GM21360 (cell line): ENCODE results near the gene SF3B1.
"Not testable (repeated sequence)": the region's sequence is repeated elsewhere in the genome, so short reads cannot be mapped to it uniquely, and the experiment has no call there.

Experiments used
- ATAC-seq: cut with Tn5 transposase; IDR thresholded peaks from one replicate; pipeline ENCODE4 v1.9.1; 2021; ENCODE audit warnings: mild to moderate bottlenecking, moderate library complexity; ENCODE audit not compliant: unreplicated experiment

SF3B1 gene, protein sequence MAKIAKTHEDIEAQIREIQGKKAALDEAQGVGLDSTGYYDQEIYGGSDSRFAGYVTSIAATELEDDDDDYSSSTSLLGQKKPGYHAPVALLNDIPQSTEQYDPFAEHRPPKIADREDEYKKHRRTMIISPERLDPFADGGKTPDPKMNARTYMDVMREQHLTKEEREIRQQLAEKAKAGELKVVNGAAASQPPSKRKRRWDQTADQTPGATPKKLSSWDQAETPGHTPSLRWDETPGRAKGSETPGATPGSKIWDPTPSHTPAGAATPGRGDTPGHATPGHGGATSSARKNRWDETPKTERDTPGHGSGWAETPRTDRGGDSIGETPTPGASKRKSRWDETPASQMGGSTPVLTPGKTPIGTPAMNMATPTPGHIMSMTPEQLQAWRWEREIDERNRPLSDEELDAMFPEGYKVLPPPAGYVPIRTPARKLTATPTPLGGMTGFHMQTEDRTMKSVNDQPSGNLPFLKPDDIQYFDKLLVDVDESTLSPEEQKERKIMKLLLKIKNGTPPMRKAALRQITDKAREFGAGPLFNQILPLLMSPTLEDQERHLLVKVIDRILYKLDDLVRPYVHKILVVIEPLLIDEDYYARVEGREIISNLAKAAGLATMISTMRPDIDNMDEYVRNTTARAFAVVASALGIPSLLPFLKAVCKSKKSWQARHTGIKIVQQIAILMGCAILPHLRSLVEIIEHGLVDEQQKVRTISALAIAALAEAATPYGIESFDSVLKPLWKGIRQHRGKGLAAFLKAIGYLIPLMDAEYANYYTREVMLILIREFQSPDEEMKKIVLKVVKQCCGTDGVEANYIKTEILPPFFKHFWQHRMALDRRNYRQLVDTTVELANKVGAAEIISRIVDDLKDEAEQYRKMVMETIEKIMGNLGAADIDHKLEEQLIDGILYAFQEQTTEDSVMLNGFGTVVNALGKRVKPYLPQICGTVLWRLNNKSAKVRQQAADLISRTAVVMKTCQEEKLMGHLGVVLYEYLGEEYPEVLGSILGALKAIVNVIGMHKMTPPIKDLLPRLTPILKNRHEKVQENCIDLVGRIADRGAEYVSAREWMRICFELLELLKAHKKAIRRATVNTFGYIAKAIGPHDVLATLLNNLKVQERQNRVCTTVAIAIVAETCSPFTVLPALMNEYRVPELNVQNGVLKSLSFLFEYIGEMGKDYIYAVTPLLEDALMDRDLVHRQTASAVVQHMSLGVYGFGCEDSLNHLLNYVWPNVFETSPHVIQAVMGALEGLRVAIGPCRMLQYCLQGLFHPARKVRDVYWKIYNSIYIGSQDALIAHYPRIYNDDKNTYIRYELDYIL

DNA sequence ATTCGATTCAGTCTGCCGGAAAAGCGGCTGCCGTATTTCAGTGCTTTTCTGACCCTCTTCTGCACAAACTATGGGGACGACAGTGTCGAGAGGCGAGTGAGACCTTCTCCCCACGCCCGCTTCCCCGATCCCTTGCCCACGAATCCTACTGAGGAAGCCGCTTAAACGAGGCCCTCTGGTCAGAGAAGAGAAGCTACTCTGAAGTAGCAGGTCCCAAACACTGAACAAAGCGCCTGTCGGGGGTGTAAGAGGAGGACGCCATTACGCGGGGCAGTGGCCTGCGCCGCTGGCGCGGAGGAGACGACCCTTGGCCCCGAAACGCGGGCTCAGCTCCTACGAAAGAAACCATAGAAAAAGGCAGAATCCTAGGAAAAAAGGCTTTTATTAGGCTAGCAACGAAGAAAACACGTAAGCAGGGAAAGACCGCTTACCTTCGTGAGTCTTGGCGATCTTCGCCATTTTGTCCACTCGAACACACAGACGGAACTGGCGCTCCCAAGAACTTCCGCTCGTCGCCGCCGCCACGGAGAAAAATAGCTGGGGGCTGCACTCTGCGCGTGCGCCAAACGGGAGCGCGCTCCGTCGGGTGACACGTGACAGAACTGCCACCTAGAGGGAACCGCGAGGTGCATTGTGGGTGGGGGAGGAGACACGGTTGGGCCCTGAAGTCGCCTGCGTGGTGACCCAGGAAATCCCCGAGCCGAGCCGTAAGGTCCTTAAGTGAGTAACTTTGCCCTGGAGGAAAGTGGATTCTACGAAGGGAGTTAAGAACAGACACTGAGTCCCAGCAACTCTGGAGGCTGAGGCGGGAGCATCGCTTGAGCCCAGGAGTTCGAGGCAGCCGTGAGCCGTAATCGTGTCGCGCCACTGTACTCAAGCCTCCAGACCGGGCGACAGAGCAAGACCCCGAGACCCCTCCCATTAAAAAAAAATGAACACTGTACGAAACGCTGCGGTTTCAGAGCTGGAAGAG, at the start of gene SF3B1:
Gene SF3B1, minus strand, starts transcription at position 488 of the 973 bp plus-strand sequence. Its CDS starts 29 bp downstream, at position 459.
- peak; percentile 96 for ATAC-seq

DNA sequence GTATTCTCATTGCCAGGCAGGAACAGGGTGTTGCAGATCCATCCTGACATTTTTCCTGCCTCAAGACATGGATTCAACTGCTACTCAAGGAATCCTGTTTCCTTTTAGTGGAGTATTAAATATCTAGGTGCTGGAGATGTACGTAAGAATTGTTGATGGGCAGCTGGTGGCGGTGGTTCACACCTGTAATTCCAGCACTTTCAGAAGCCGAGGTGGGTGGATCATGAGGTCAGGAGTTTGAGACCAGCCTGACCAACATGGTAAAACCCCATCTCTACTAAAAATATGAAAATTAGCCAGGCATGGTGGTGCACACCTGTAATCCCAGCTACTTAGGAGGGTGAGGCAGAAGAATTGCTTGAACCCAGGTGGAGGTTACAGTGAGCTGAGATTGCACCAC, 49.4 kb upstream of the SF3B1 start:
- ATAC-seq, result not testable (repeated sequence)

DNA sequence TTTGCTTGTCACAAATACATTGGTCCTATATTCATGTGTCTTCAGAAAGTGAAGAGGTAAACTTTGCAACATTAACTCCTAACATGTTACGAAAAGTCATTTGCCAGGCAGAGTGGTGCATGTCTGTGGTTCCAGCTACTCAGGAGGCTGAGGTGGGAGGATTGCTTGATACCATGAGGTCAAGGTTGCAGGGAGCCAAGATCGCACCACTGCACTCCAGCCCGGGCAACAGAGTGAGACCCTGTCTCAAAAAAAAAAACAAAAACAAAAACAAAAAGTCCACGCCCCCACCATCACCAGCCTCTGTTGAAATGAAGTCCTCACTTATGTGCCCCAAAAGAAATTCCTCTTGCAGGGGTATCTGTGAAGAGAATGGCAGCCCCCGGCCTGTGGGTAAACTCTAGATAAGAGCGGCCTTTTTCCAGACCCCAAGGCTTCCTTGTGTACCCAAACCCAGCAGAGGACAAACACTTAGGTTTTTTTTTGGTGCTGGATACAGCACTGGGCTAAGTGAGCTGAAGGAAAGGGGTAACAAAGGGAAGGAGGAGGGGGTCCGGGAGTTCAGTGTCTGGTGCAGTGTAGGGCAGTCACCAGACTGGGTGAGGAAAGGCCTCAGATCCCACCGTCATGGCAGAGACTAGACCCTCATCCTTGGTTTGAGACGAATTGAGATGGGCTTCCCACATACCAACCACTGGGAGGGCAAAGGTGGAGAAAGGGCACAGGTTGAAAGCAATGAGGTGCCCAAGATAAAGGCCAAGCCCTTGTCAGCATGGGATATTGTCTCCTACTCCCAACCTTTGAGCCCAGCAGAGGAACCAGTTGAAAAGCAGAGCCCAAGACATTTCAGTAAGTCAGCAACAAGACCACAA, 45.6 kb upstream of the SF3B1 start:
- no peak for ATAC-seq

DNA sequence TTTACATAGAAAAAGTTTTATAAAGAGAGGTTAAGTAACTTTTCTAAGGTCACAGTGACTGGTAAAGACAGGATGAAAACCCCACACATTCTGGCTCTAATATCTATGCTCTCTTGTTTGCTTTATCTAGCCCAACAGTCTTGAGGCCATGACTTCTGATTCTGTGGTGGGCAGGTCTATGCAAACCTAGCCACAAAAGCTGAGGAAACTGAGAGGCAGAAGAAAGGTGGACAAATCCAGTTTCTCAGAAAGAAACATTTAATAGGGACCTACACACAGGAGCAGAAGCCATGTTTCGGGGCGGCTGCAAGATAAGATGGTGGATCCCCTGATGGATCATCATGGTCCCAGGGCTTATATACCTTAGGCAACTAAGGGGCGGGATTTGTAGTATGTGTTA, 43.0 kb upstream of the SF3B1 start:
- ATAC-seq, result no peak

DNA sequence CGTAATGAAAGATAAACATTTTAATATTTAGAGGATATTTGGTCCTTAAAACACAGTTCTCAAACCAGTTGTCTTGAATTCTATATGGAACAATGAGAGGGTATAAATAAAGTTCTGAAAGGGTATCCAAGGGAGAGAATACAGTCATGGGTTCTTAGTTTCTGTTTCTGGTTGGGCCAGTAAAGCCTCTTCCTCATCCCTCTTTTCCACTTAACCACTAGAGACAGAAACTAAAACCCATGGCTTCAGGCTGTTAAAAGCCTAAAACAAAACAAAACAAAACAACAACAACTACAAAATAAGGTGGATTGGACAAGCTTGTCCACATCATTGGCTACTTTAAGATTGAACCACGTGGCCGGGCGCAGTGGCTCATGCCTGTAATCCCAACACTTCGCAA, 37.3 kb upstream of the SF3B1 start:
- no peak for ATAC-seq

DNA sequence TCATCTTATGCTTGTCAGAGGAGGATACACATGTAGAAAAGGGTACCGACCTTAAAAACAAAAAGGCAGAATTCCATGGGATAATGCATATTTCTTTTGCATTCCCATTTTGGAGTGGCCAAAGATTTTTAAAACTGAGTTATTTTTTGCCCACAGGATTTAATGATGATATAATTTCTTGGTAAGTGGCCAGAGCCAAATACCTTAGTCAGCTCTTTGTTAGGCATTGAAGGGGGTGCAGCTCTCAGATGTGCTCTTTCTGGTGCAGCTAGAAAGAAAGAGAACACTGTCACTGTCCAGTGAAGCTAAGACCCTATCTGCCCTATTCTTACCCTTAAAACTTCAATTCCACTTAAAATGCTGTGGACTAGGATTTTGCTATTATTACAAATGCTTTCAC, 29.3 kb upstream of the SF3B1 start:
- no peak for ATAC-seq

DNA sequence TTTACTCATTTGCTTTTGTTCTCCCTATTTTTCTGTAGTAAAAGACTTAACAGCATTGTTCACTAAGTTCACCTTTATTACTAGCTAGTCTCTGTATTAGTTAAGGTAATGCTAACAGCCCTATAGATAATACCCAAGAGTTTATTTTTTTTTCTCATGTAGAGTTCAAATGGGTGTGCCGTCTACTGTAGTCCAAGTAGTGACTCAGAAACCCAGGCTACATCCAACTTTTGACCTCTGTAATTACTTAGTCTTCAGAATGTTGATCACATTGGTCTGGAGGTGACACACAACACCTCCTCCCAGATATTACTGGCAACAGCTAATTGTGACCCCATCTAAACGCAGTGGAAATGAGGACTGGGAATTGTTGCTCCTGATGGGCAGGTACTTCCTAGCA, 26.2 kb upstream of the SF3B1 start:
- ATAC-seq, result no peak

DNA sequence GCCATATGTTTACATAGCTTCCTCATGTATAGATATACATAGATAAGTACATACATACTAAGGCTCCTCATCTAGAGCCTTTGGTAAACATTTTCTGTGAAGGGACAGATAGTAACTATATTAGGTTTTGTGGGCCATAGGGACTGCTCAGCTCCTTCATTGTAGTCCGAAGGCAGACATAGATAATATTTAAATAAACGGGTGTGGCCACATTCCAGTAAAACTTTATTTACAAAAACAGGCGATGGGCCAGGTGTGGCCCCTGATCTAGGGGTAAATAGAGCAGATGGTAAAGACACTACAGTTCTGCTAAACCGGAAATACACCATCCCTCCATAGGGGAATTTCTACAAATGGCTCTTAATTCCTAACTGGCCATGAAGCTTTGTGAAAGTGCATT, 25.8 kb upstream of the SF3B1 start:
- no peak for ATAC-seq

DNA sequence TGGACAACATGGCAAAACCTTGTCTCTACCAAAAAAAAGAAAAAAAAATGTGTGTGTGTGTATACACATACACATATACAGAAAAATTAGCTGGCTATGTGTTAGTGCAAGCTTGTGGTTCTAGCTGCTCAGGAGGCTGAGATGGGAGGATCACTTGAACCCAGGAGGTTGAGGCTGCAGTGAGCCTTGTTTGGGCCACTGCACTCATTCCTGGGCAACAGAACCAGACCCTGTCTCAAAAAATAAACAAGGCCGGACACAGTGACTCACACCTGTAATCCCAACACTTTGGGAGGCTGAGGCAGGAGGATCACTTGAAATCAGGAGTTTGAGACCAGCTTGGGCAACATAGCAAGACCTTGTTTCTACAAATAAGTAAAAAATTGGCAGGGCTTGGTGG, 20.6 kb upstream of the SF3B1 start:
- no peak for ATAC-seq

DNA sequence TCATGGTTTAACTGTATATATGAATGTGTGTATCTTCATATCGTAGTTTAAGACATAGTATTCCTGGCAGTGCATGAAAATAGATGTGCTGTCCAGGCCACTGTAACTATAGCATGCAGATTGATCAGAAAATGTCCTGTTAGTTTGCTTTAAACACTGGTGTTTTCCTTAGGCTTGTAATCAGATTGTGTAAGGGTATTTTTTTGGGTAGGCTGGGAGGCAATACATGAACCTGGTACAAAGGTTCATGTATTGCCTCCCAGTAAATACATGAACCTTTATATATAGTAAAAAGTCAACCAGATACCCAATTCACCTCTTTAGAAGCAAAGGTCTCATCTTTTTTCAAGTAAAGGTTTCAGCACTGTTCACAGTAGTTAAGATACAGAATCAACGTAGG, 20.1 kb upstream of the SF3B1 start:
- no peak for ATAC-seq

DNA sequence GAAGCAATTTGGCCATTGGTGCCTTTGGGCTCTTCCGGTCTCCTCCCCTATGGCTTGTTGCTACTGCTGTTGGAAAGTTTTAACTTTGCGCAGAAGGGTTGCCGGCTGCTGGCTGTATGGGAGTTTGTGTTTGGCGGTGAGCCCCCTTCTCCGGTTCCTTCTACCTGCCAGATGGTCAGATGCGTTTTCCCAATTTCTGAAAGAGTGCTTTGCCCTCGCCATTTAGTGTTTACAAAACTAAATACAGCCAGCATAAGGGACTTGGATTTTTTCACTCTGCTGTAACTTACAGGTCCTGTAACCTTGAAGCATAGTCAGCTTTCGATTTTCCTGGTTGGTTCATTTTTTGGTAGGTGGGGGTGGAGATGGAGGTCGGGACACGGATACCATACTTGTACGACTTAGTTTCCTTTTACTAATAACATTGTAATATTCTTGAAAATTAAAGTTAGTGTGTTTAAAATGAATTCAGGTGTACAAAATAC, 19.1 kb upstream of the SF3B1 start:
- ATAC-seq, result peak; percentile 25

DNA sequence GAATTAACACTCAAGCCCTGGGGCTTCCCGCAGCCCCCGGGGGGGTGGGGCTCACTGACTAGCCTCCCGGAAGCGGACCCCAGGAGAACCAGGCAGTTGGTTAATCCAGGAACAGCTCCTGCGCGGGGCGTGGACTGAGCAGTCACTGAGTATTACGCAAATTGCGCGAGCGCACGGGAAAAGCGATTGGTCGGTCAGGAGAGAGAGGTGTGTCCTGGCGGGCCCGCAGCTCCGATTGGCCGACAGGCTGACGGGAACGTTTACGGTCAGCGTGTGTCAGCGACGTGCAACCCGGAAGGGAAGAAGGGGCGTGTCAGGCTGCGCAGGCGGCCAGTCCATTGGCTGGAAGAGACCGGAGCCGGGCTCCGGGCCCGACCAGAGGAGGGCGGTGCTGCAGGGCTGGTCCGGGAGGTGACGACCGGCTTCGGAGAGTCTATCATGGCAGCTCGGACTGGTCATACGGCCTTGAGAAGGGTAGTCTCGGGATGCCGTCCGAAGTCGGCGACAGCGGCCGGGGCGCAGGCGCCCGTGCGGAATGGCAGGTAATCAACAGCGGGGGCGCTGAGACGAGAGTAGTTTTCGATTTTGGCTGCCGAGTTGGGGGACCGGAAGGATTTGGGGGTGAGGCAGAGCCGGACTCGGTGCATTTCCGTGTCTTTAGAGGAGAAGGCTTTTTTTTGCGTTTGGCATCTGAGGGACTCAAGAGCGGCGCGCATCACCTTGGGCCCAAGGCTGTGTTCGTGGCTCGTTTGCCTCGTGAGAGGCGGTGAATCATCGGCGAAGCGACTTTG, 18.5 kb upstream of the SF3B1 start, which contains the start of gene COQ10B:
Gene COQ10B, plus strand, starts transcription at position 430 of the 791 bp plus-strand sequence. Its CDS starts 9 bp downstream, at position 439.
- peak; percentile 94 for ATAC-seq

DNA sequence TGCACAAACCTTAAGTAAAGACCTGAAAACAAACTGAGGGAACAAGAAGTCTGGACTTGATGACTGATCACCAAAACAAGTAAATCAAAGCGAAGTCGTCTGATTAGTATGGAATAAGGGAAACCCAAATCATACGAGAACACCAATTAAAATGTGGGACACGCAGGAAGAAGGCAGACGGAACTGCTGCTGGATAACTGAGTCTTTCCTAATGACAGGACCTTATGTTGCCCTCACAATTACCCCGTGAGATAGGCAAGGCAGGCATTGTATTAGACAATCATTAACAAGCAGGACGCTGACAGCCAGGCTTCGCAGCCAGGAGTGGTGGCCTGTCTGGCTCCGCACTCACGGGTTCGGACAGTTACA, 17.9 kb upstream of the SF3B1 start:
- ATAC-seq, result no peak

DNA sequence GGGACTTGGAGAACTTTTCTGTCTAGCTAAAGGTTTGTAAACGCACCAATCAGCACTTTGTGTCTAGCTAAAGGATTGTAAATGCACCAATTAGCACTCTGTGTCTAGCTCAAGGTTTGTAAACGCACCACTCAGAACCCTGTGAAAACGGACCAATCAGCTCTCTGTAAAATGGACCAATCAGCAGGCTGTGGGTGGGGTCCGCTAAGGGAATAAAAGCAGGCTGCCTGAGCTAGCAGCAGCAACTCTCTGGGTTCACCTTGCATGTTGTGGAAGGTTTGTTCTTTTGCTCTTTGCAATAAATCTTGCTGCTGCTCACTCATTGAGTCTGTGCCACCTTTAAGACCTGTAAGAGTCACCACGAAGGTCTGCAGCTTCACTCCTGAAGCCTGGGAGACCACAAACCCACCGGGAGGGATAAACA, 16.1 kb upstream of the SF3B1 start:
- ATAC-seq, result not testable (repeated sequence)

DNA sequence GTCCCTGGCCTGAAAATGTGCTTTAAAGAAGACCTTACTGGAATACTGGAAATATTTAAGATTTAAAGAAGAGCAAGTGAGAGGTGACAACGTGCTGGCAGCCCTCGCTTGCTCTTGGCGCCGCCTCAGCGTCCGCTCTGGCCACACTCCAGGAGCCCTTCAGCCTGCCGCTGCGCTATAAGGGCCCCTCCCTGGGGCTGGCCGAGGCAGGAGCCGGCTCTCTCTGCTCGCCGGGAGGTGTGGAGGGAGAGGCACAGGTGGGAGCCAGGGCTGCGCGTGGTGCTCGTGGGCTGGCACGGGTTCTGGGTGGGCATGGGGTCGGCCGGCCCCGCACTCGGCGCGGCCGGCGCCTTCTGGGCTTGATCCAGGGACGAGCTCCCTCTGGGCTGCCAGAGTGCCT, 15.6 kb upstream of the SF3B1 start:
- ATAC-seq, result no peak

DNA sequence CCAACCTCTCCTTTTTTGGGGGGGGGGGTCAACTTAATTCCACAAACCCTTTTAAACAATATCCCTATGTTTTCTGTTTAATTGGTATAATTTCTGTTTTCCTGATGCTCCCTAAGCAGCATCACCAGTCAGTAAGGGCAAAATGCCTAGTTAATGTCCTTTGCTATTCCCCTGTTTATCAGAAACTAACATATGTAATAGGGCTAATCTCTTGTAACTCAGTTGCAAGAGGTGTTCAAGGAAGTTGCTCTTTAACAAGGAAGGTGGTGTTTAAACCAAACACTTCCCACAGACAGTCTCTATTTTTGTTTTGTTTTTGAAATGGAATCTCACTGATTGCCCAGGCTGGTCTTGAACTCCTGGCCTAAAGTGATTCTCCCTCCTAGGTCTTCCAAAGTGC, 12.0 kb upstream of the SF3B1 start:
- ATAC-seq, result no peak

DNA sequence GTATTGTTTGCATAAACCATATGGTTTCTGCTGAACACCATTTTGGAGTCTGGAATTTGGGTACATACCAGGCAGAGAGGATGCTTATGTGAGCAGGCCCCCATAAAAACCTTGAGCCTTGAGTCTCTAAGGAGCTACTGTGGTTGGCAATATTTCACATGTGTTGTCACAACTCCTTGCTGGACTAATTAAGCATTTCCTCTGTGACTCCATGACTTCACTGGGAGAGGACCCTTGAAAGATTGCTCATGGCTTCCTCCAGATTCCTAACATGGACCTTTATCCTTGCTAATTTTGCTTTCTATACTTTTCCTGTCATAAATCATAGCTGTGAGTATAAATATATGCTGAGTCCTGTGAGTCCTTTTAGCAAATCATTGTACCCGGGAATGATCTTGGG, 10.9 kb upstream of the SF3B1 start:
- ATAC-seq, result no peak

DNA sequence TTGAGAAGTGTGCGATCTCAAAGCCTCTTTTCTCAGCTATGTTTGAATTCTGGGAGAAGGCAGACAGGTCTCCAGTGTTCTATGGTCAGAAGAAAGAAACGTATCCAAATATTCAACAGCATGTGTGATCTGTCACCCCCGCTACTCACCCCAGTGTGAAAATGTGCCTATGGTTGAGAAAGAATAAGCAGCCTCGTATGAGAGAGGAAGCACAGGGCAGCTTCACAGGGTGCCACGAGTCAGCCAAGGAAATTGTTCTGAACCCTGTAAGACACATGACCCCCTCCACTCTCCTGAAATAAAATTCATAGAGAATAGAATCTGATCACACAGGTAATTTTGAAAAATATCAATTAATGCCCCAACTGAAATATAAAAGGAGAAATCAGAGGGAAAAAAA, 8.0 kb upstream of the SF3B1 start:
- ATAC-seq, result no peak
